NCI-H2171 (cell line): ENCODE data around the gene MYRIP.
"Not testable (repeated sequence)": the region's sequence is repeated elsewhere in the genome, so short reads cannot be mapped to it uniquely, and the experiment has no call there.

Experiments
- DNase-seq: peaks from one replicate; lab custom pipeline; 2025; lab: John Stamatoyannopoulos, UW

Gene MYRIP

GRCh38 chr3:40130721-40131120 is 321.3 kb downstream of the MYRIP start:
- no peak for DNase-seq

GRCh38 chr3:40133886-40134575 is 324.6 kb downstream of the MYRIP start:
- not testable (repeated sequence) for DNase-seq

GRCh38 chr3:40137591-40138295 is 328.3 kb downstream of the MYRIP start:
- DNase-seq = no peak

GRCh38 chr3:40143283-40144090 is 334.1 kb downstream of the MYRIP start:
- no peak for DNase-seq

- no peak for DNase-seq
Observed at GRCh38 chr3:40148827-40149226, 339.4 kb downstream of the MYRIP start.

- peak; percentile 42 for DNase-seq
Observed at GRCh38 chr3:40152482-40153133, 343.2 kb downstream of the MYRIP start.

- DNase-seq = no peak
Observed at GRCh38 chr3:40160933-40161332, 351.5 kb downstream of the MYRIP start.

GRCh38 chr3:40162616-40163015 is 353.2 kb downstream of the MYRIP start:
- no peak for DNase-seq

- no peak for DNase-seq
Observed at GRCh38 chr3:40166997-40167396, 357.6 kb downstream of the MYRIP start.

- no peak for DNase-seq
Observed at GRCh38 chr3:40167958-40168357, 358.5 kb downstream of the MYRIP start.

GRCh38 chr3:40169983-40170382 is 360.6 kb downstream of the MYRIP start:
- no peak for DNase-seq

- DNase-seq = no peak
Observed at GRCh38 chr3:40170395-40170794, 361.0 kb downstream of the MYRIP start.

- DNase-seq = no peak
Observed at GRCh38 chr3:40172560-40172959, 363.2 kb downstream of the MYRIP start.

GRCh38 chr3:40173227-40173721 is 363.9 kb downstream of the MYRIP start:
- no peak for DNase-seq

GRCh38 chr3:40178012-40178594 is 368.7 kb downstream of the MYRIP start:
- DNase-seq = no peak

- peak; percentile 24 for DNase-seq
Observed at GRCh38 chr3:40179016-40179415, 369.6 kb downstream of the MYRIP start.

- no peak for DNase-seq
Observed at GRCh38 chr3:40181182-40181581, 371.8 kb downstream of the MYRIP start.

- DNase-seq = no peak
Observed at GRCh38 chr3:40185029-40185695, 375.8 kb downstream of the MYRIP start.

- no peak for DNase-seq
Observed at GRCh38 chr3:40186508-40186907, 377.1 kb downstream of the MYRIP start.

- no peak for DNase-seq
Observed at GRCh38 chr3:40187945-40188344, 378.5 kb downstream of the MYRIP start.

GRCh38 chr3:40189118-40189517 is 379.7 kb downstream of the MYRIP start:
- no peak for DNase-seq
